HepG2 (cell line): ENCODE data around the gene CCDC136. TPM values are rescaled to one million over a fixed set of nuclear protein-coding genes. Genes with fewer than 3 reads are reported as not detected.

Source experiments
- ATAC-seq: fragments of 200-7000 bp; cut with Tn5 transposase; 3 replicates; pipeline ENCODE4 v1.9.1; 2020; ENCODE audit warnings: mild to moderate bottlenecking, moderate library complexity
- BruUV-seq: library from RNA; stranded (reverse); fragments of 400-500 nt; replicated peaks from 2 replicates; lab custom pipeline; 2021; lab: Mats Ljungman, UMichigan
- CTCF ChIA-PET: fragments of 300-600 bp; formaldehyde crosslinking; extraction: SDS; loops from one replicate; lab custom pipeline; 2021; ENCODE audit warnings: low total read pairs, inconsistent platforms, low intra/inter-chr PET ratio; lab: Yijun Ruan, JAX
- POLR2A ChIA-PET: fragments of 350-600 bp; sonication (Branson Sonifier 250); formaldehyde crosslinking; loops from one replicate; lab custom pipeline; 2020; ENCODE audit warnings: antibody characterized with exemption, inconsistent platforms; lab: Yijun Ruan, JAX
- DNase-seq: peaks from one replicate; pipeline ENCODE4 v3.0.0-alpha.2; 2015; ENCODE audit warnings: low spot score
- FAIRE-seq: peaks from 3 replicates; lab custom pipeline; 2011; peaks lifted over from hg19 to GRCh38; lab: Jason Lieb, UNC
- H2AFZ ChIP-seq: one replicate; pipeline ENCODE4 v1.6.1; 2011; ENCODE audit warnings: low read length, inconsistent platforms
- H3K27ac ChIP-seq: fragments of 300-600 bp; 3 replicates; pipeline ENCODE4 v1.8.0; 2011; ENCODE audit warnings: mixed run types, mild to moderate bottlenecking, mixed read lengths, low read length, inconsistent platforms; ENCODE audit not compliant: insufficient read depth; ENCODE audit errors: extremely low read length
- H3K27me3 ChIP-seq, 2 experiments: fragments of 200-600 bp in 1 of 2; 2 replicates in 1 of 2; 3 replicates in 1 of 2; pipeline versions ENCODE4 v1.6.0 to v1.8.0; 2011; ENCODE audit warnings: low read length in 2 of 2, mild to moderate bottlenecking in 2 of 2, moderate library complexity in 2 of 2, inconsistent platforms in 1 of 2; ENCODE audit not compliant: insufficient read depth in 2 of 2, control insufficient read depth in 1 of 2
- H3K36me3 ChIP-seq, 2 experiments: fragments of 200-600 bp in 1 of 2; replicated peaks in 1 of 2; 2 replicates in 1 of 2; 3 replicates in 1 of 2; pipeline versions ENCODE4 v1.5.1 to v1.8.0; 2011; ENCODE audit warnings: low read length in 2 of 2, inconsistent platforms in 1 of 2; ENCODE audit not compliant: insufficient read depth in 2 of 2, control insufficient read depth in 1 of 2
- H3K4me1 ChIP-seq: 2 replicates; pipeline ENCODE4 v1.5.1; 2012; ENCODE audit warnings: low read length, inconsistent platforms; ENCODE audit not compliant: insufficient read depth
- H3K4me2 ChIP-seq: 2 replicates; pipeline ENCODE4 v1.6.0; 2011; ENCODE audit warnings: low read depth, low read length, inconsistent platforms
- H3K4me3 ChIP-seq, 3 experiments: fragments of 200-600 bp in 1 of 3; sonication (generic), shearing (Covaris generic) in 1 of 3; replicated peaks in 1 of 3; 2 replicates each; pipeline ENCODE4 v1.5.1; 2011 to 2016; ENCODE audit warnings: low read length in 3 of 3, inconsistent platforms in 2 of 3, low read depth in 2 of 3, mild to moderate bottlenecking in 2 of 3, control low read depth in 1 of 3, mixed read lengths in 1 of 3; ENCODE audit not compliant: insufficient read depth in 1 of 3
- H3K79me2 ChIP-seq: one replicate; pipeline ENCODE4 v1.6.1; 2011; ENCODE audit warnings: low read length, inconsistent platforms; ENCODE audit not compliant: insufficient read depth
- H3K9ac ChIP-seq: 2 replicates; pipeline ENCODE4 v1.6.0; 2011; ENCODE audit warnings: mild to moderate bottlenecking, low read depth, low read length, inconsistent platforms; ENCODE audit not compliant: insufficient read depth
- H3K9me3 ChIP-seq: 2 replicates; pipeline ENCODE4 v1.5.1; 2012; ENCODE audit warnings: mild to moderate bottlenecking, low read length
- H4K20me1 ChIP-seq: 2 replicates; pipeline ENCODE4 v1.6.0; 2011; ENCODE audit warnings: inconsistent platforms, mild to moderate bottlenecking, low read length, moderate library complexity; ENCODE audit not compliant: insufficient read depth
- EP300 ChIP-seq, 3 experiments: sonication (generic) in 1 of 3; formaldehyde crosslinking in 1 of 3; IDR thresholded peaks; 2 replicates each; pipeline versions ENCODE4 v1.5.1 to v1.6.1; 2011 to 2020; ENCODE audit warnings: low read depth in 2 of 3, low read length in 2 of 3, borderline replicate concordance in 1 of 3, improper control_type of control experiment in 1 of 3, mild to moderate bottlenecking in 1 of 3, missing genetic modification reagents in 1 of 3, moderate library complexity in 1 of 3
- HDAC2 ChIP-seq: sonication (generic); formaldehyde crosslinking; IDR thresholded peaks from 2 replicates; pipeline ENCODE4 v1.4.0; 2020; ENCODE audit warnings: missing genetic modification reagents
- HNF4A ChIP-seq: sonication (generic); formaldehyde crosslinking; IDR thresholded peaks from 2 replicates; pipeline ENCODE4 v1.4.0; 2020; ENCODE audit warnings: missing genetic modification reagents
- IRX3 ChIP-seq: sonication (generic); formaldehyde crosslinking; IDR thresholded peaks from 2 replicates; pipeline ENCODE4 v1.8.1; 2023; ENCODE audit warnings: mild to moderate bottlenecking, low read depth, missing genetic modification reagents, borderline replicate concordance
- KDM5A ChIP-seq: fragments of 200-600 bp; sonication (generic); IDR thresholded peaks from 2 replicates; pipeline ENCODE4 v1.7.0; 2018; ENCODE audit warnings: antibody characterized with exemption, mild to moderate bottlenecking, low read length, borderline replicate concordance
- NR2F2 ChIP-seq: IDR thresholded peaks from 2 replicates; pipeline ENCODE4 v1.6.1; 2012; ENCODE audit warnings: low read depth, inconsistent platforms, borderline replicate concordance
- SRSF9 ChIP-seq: fragments of 200-400 bp; formaldehyde crosslinking; IDR thresholded peaks from 2 replicates; pipeline ENCODE4 v1.6.1; 2018; ENCODE audit warnings: borderline replicate concordance, mild to moderate bottlenecking, low read depth, low read length; ENCODE audit not compliant: insufficient read depth, poor library complexity, severe bottlenecking
- ZMYM4 ChIP-seq: sonication (generic); formaldehyde crosslinking; IDR thresholded peaks from 2 replicates; pipeline ENCODE4 v1.8.1; 2023; ENCODE audit warnings: mild to moderate bottlenecking, missing genetic modification reagents
- ZNF230 ChIP-seq: sonication (generic); formaldehyde crosslinking; IDR thresholded peaks from 2 replicates; pipeline ENCODE4 v1.4.0; 2020; ENCODE audit warnings: mild to moderate bottlenecking, missing genetic modification reagents
- ZNF337 ChIP-seq: sonication (generic); formaldehyde crosslinking; IDR thresholded peaks from 2 replicates; pipeline ENCODE4 v1.5.1; 2020; ENCODE audit warnings: missing genetic modification reagents, low read depth, mild to moderate bottlenecking, borderline replicate concordance
- ZNF431 ChIP-seq: sonication (generic); formaldehyde crosslinking; IDR thresholded peaks from 2 replicates; pipeline ENCODE4 v1.9.0; 2022; ENCODE audit warnings: missing genetic modification reagents, low read depth, mild to moderate bottlenecking, borderline replicate concordance
- ZNF547 ChIP-seq: sonication (generic); formaldehyde crosslinking; IDR thresholded peaks from 2 replicates; pipeline ENCODE4 v1.5.1; 2020; ENCODE audit warnings: mild to moderate bottlenecking, missing genetic modification reagents
- ZNF598 ChIP-seq: sonication (generic); formaldehyde crosslinking; IDR thresholded peaks from 2 replicates; pipeline ENCODE4 v1.5.1; 2020; ENCODE audit warnings: mild to moderate bottlenecking, missing genetic modification reagents, borderline replicate concordance
- ZNF891 ChIP-seq: sonication (generic); formaldehyde crosslinking; IDR thresholded peaks from 2 replicates; pipeline ENCODE4 v1.5.0; 2020; ENCODE audit warnings: mild to moderate bottlenecking, missing genetic modification reagents
- ZSCAN25 ChIP-seq: sonication (generic); formaldehyde crosslinking; IDR thresholded peaks from 2 replicates; pipeline ENCODE4 v1.8.0; 2022; ENCODE audit warnings: mild to moderate bottlenecking, missing genetic modification reagents
- whole genome bisulfite sequencing: methylation state at CpG from one replicate; pipeline ENCODE4 v1.1.6; 2017; ENCODE audit warnings: low lambda C conversion rate; 5-methylcytosine and 5-hydroxymethylcytosine counted together
- in situ Hi-C: cut with HindIII; loops from 2 replicates; pipeline ENCODE4 v1.10.0; 2017; ENCODE audit warnings: low pct_unique_long_range_greater_than_20kb; ENCODE audit not compliant: extremely low pct_ligation_motif_present
- intact Hi-C: fragments of 100-400 bp; cut with micrococcal nuclease; formaldehyde crosslinking; loops from one replicate; pipeline ENCODE4 v1.10.0; 2022; ENCODE audit not compliant: unreplicated experiment
- polyA plus RNA-seq, 8 experiments: library from polyadenylated mRNA; depleted of rRNA in 3 of 8; stranded (reverse) in 7 of 8; unstranded in 1 of 8; fragments of >200 nt; fragmentation: Illumina TruSeq in 4 of 8; extraction: Trizol in 4 of 8; gene quantifications; 2 replicates each; pipeline versions ENCODE4 v1.2.1 to v1.2.3, GENCODE V29; 2011 to 2016; ENCODE audit warnings: low read depth in 4 of 8, missing spikeins in 1 of 8, mixed read lengths in 1 of 8; ENCODE audit not compliant: insufficient read depth in 1 of 8
- total RNA-seq, 5 experiments: library from RNA; depleted of rRNA; stranded (reverse); fragments of >200 nt; fragmentation: Illumina TruSeq; extraction: Trizol; gene quantifications; 2 replicates each; pipeline ENCODE4 v1.2.3, GENCODE V29; 2016; ENCODE audit warnings: low read depth in 1 of 5

The CCDC136 gene
- total and polyA plus RNA-seq, 2 of the 13 experiments (the other 11 are each of a cell fraction or from before 2014, with no cell fraction given): 0.04 to 0.38 TPM

- Histone ChIP-seq H4K20me1 (no peaks in the 10 kb centered on the region), H3K9me3 (no peaks in the 10 kb centered on the region), H3K4me3 (no peak overlapping the region), H3K36me3 (no peaks in the 10 kb centered on the region), H3K79me2 (no peaks in the 10 kb centered on the region), H3K27me3 (peaks cover 3 to 32% of the 10 kb centered on the region in 2 experiments; a peak in 3 of 5 replicates), H3K9ac (no peak overlapping the region), H3K4me2 (no peak overlapping the region), H2AFZ (no peak overlapping the region), H3K27ac (no peak overlapping the region), H3K4me1 (no peaks in the 10 kb centered on the region)
- no peak for TF ChIP-seq EP300 (IDR thresholded peaks at IDR 0.05; ENCODE audit: low read depth in 2 of 2, low read length in 2 of 2)
- TF ChIP-seq EP300 (CRISPR knock-in tag; IDR thresholded peaks at IDR 0.05; ENCODE audit: borderline replicate concordance): no peak
- TF ChIP-seq ZNF598 (CRISPR knock-in tag): no peak
- no peak for TF ChIP-seq HDAC2 (CRISPR knock-in tag)
- no peak for TF ChIP-seq ZMYM4 (CRISPR knock-in tag)
- TF ChIP-seq ZNF547: no peak
- TF ChIP-seq ZNF891 (CRISPR knock-in tag): no peak
- no peak for TF ChIP-seq HNF4A (CRISPR knock-in tag)
- TF ChIP-seq NR2F2: no peak
- TF ChIP-seq ZNF230: no peak
- no peak for TF ChIP-seq KDM5A
- TF ChIP-seq ZSCAN25 (CRISPR knock-in tag): no peak
- TF ChIP-seq ZNF431: no peak
- no peak for TF ChIP-seq IRX3 (CRISPR knock-in tag)
- no peak for TF ChIP-seq SRSF9
- TF ChIP-seq ZNF337 (CRISPR knock-in tag): no peak
- POLR2A ChIA-PET: no interaction called here
- intact Hi-C loops (no loop called here), in situ Hi-C loops (no loop called here)
- WGBS: 27% methylated on average over 4 of the region's 8 CpGs
- no TSS peak for BruUV-seq
- FAIRE-seq (no peak), ATAC-seq (no peak), DNase-seq (no peak)
- CTCF ChIA-PET: no interaction called here
Observed at GRCh38 chr7:128807191-128807590, 15.4 kb downstream of the CCDC136 start.
